Activated CD4-positive, alpha-beta T cell treated with anti-CD3 and anti-CD28 coated beads for 36 hours (primary cell): Measurements from ENCODE around the gene CHI3L1. TPM values are rescaled to one million over a fixed set of nuclear protein-coding genes. Genes with fewer than 3 reads are reported as not detected.

Source experiments
- ATAC-seq: fragments of 200-7000 bp; cut with Tn5 transposase; one replicate; pipeline ENCODE4 v1.10.0; 2021; ENCODE audit warnings: mild to moderate bottlenecking, moderate library complexity
- CTCF ChIA-PET: fragments of 350-600 bp; sonication (Branson Sonifier 250); formaldehyde crosslinking; loops from one replicate; lab custom pipeline; 2021; ENCODE audit warnings: antibody characterized with exemption; lab: Charles Lee
- POLR2A ChIA-PET: fragments of 350-600 bp; sonication (Branson Sonifier 250); formaldehyde crosslinking; loops from one replicate; lab custom pipeline; 2021; ENCODE audit warnings: antibody characterized with exemption, inconsistent platforms; lab: Charles Lee
- DNase-seq: peaks from one replicate; pipeline ENCODE4 v3.0.0-alpha.2; 2020
- H3K27ac Mint-ChIP-seq: one replicate; pipeline ENCODE4 v1.8.0; 2021; ENCODE audit warnings: mixed read lengths
- H3K27me3 Mint-ChIP-seq: one replicate; pipeline ENCODE4 v1.8.0; 2021; ENCODE audit warnings: mixed read lengths
- H3K36me3 Mint-ChIP-seq: one replicate; pipeline ENCODE4 v1.8.0; 2021; ENCODE audit warnings: low read depth, mixed read lengths
- H3K4me1 Mint-ChIP-seq: one replicate; pipeline ENCODE4 v1.8.0; 2021; ENCODE audit warnings: mixed read lengths
- H3K4me3 Mint-ChIP-seq: one replicate; pipeline ENCODE4 v1.8.0; 2021; ENCODE audit warnings: mild to moderate bottlenecking, moderate library complexity, mixed read lengths
- H3K9me3 Mint-ChIP-seq: one replicate; pipeline ENCODE4 v1.8.0; 2021; ENCODE audit warnings: low read depth, mixed read lengths
- intact Hi-C, 2 experiments: fragments of 100-400 bp; cut with DNase I in 1 of 2; cut with micrococcal nuclease in 1 of 2; formaldehyde crosslinking; loops; one replicate each; pipeline versions ENCODE4 v1.14.2 to v1.15.1; 2022 to 2024; cut with DNase I, micrococcal nuclease
- total RNA-seq, 2 experiments: library from RNA; stranded (reverse); gene quantifications; one replicate each; pipeline ENCODE4 v1.2.3, GENCODE V29; 2021

The CHI3L1 gene
- total RNA-seq, 2 experiments from 2014 or later = 0.09 to 0.18 TPM

- Mint-ChIP-seq H3K27ac (no peak overlapping the region), H3K36me3 (no peaks in the 10 kb centered on the region), H3K27me3 (peaks cover 5% of the 10 kb centered on the region), H3K4me3 (no peak overlapping the region), H3K9me3 (no peaks in the 10 kb centered on the region), H3K4me1 (peaks cover 5% of the 10 kb centered on the region)
- ChIA-PET CTCF (interaction anchor here (0.8 kb wide), 1 partner anchor 52 kb away, joined by 3 read pairs; no protein-coding TSS in a partner anchor), POLR2A (no interaction called here)
- peak; percentile 15 for DNase-seq
- intact Hi-C loops = no loop called here
- ATAC-seq = peak; percentile 65
Measured at GRCh38 chr1:203136409-203137042, 50.0 kb downstream of the CHI3L1 start.

DNA sequence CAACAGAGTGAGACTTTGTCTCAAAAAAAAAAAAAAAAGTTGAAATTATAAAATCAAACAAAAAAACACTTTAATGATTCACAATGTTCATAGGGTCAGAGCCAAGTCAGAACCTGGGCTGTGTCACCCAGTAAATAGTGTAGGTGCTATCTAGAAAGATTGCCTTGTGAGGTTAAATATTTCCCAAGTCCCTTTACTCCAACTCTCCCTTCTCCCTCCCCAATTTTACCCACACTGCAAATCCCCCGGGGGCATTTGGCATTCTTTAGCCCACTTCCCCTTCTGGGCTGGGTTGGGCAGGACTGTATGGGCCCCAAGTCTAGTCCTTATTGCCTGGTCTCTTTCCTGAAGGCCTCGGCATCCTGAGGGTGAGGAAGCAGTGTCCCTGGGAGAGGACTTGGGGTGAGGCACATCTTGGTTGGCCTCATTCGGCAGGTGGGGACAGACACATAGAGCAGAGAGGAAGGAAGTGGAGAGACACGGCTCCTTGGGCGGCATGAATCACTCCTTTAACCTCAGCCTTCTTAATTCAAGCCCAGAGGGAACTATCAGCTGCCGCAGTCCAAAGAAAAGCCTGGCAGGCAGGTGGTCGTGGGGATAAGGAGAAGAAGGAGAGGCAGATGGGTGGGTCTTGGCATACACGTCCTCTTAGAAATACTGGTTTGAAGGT lies 50.7 kb downstream of the CHI3L1 start:
- Mint-ChIP-seq H3K9me3 (no peaks in the 10 kb centered on the region), H3K4me1 (peaks cover 5% of the 10 kb centered on the region), H3K27me3 (peaks cover 5% of the 10 kb centered on the region), H3K4me3 (no peak overlapping the region), H3K27ac (no peak overlapping the region), H3K36me3 (no peaks in the 10 kb centered on the region)
- intact Hi-C loops = no loop called here
- POLR2A ChIA-PET = no interaction called here
- DNase-seq = peak; percentile 18
- ATAC-seq = peak; percentile 69
- CTCF ChIA-PET = interaction anchor here (0.8 kb wide), 1 partner anchor 52 kb away, joined by 3 read pairs; no protein-coding TSS in a partner anchor

DNA sequence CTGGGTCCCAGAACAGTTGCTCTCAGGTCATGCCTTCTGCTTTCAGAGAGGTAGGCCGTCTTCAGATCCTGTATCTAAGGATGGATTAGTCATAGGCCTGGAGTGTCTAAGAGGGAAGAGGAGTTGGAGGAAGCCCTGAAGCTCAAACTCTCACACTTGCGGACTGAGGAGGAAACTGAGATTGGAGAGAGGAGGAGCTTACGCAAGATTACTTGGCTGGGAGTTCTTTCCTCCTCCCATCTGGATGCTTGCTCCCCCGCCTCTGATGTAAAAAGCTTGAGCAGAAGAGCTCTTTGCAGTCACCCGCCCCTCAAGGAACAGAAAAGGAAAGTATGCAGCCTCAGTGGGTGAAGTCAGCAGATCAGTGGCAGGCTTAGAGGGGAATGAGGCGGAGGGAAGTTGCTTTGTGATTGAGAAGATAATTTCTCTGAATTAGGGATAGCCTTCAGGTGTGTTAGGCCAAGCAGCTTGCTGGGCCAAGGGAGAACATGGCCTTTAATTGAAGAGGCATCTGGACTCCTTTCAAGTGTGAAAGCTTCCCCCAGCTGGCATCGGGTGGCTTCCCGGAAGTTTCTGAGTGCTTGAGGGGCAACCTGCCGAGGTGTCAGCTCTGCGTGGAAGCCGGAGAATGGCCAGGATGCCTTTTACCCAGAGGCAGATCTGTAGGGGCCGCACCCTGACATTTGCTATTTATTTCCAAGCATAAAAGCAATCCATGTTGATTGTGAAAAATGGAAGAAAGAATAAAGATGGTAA lies 52.4 kb downstream of the CHI3L1 start:
- Mint-ChIP-seq H3K27me3 (peaks cover 11% of the 10 kb centered on the region), H3K4me3 (no peak overlapping the region), H3K36me3 (no peaks in the 10 kb centered on the region), H3K4me1 (peaks cover 5% of the 10 kb centered on the region), H3K9me3 (no peaks in the 10 kb centered on the region), H3K27ac (no peak overlapping the region)
- intact Hi-C loops = no loop called here
- ChIA-PET POLR2A (no interaction called here), CTCF (interaction anchor here (0.7 to 1.0 kb wide), 3 partner anchors 15 to 230 kb away, joined by 3 to 4 read pairs (median 3); no protein-coding TSS in a partner anchor)
- no peak for ATAC-seq
- DNase-seq = no peak

- ChIA-PET POLR2A (no interaction called here), CTCF (no interaction called here)
- ATAC-seq = no peak
- no peaks in the 10 kb centered on the region for H3K9me3 Mint-ChIP-seq
- H3K36me3 Mint-ChIP-seq = no peaks in the 10 kb centered on the region
- no peak overlapping the region for H3K27ac Mint-ChIP-seq
- intact Hi-C loops = no loop called here
- no peak for DNase-seq
- peaks cover 27% of the 10 kb centered on the region for H3K27me3 Mint-ChIP-seq
- no peak overlapping the region for H3K4me3 Mint-ChIP-seq
- peaks cover 14% of the 10 kb centered on the region for H3K4me1 Mint-ChIP-seq
Measured at GRCh38 chr1:203131548-203132200, 54.8 kb downstream of the CHI3L1 start.

DNA sequence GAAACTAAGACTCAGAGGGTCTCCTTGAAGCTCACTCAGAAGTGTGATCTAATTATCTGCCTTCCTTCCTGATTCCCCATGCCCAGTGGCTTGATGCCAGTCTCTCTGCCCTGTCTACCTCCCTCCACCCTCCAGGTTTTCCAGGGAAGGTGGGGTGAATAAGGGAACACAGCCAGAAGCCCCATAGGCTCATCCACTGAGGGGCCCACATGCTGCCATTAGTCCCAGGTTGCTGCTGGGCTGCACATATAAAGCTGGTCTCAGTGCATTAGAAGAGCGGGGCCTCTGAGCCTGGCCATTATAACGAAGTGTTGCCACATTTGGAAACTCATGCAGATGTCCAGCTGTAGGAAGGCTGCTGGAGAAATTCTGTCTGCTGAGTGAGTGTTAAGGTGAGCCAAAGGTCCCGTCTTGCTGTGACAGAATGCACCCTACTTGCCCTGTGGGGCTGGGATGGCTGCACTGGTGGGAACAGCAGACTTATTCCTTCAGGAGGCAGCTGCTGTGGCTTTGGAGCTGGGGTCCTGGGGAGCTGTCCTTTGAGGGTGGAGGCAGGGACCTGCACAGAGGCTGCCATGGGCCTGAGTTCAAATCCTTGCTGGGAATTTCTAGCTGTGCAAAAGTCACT lies 56.0 kb downstream of the CHI3L1 start:
- DNase-seq = no peak
- Mint-ChIP-seq H3K4me1 (peaks cover 9% of the 10 kb centered on the region), H3K27ac (no peak overlapping the region), H3K4me3 (no peak overlapping the region), H3K9me3 (no peaks in the 10 kb centered on the region), H3K27me3 (peaks cover 33% of the 10 kb centered on the region), H3K36me3 (no peaks in the 10 kb centered on the region)
- CTCF ChIA-PET = interaction anchor here (0.8 to 0.9 kb wide), 2 partner anchors 17 to 1665 kb away, joined by 3 to 4 read pairs; no protein-coding TSS in a partner anchor
- intact Hi-C loops = no loop called here
- POLR2A ChIA-PET = no interaction called here
- no peak for ATAC-seq

GRCh38 chr1:203129501-203130231 lies 56.8 kb downstream of the CHI3L1 start:
- no peak for DNase-seq
- POLR2A ChIA-PET = no interaction called here
- CTCF ChIA-PET = interaction anchor here (0.6 to 0.9 kb wide), 3 partner anchors 12 to 1664 kb away, joined by 3 to 4 read pairs (median 4); no protein-coding TSS in a partner anchor

More at GRCh38 chr1:203129501-203130231, 56.8 kb downstream of the CHI3L1 start:
- H3K4me1 Mint-ChIP-seq = peaks cover 9% of the 10 kb centered on the region
- peaks cover 40% of the 10 kb centered on the region for H3K27me3 Mint-ChIP-seq
- no peak overlapping the region for H3K27ac Mint-ChIP-seq
- intact Hi-C loops = no loop called here
- ATAC-seq = no peak
- H3K9me3 Mint-ChIP-seq = no peaks in the 10 kb centered on the region
- H3K36me3 Mint-ChIP-seq = no peaks in the 10 kb centered on the region
- no peak overlapping the region for H3K4me3 Mint-ChIP-seq

Other genes starting within 250 kb of the CHI3L1 start
- 10 to 100 TPM; 65.4 to 85.1 TPM for gene ADIPOR1, start 228.4 kb downstream of the CHI3L1 start, total RNA-seq
- 10 to 100 TPM; 15.4 to 19.0 TPM for gene CYB5R1, start 219.4 kb downstream of the CHI3L1 start, total RNA-seq
- 10 to 100 TPM; 68.6 to 71.0 TPM for gene TMEM183A, start 179.3 kb downstream of the CHI3L1 start, total RNA-seq
- gene PPFIA4, start 160.2 kb downstream of the CHI3L1 start, total RNA-seq = 10 to 100 TPM; 51.2 to 56.4 TPM
- not detected for gene MYOG, start 100.7 kb downstream of the CHI3L1 start, total RNA-seq
- not detected for gene ADORA1, start 59.0 kb downstream of the CHI3L1 start, total RNA-seq
- gene MYBPH, start 10.9 kb downstream of the CHI3L1 start, total RNA-seq = not detected
- gene CHIT1, start 43.0 kb upstream of the CHI3L1 start, total RNA-seq = under 1 TPM; 0.63 to 0.80 TPM
- gene BTG2, start 118.8 kb upstream of the CHI3L1 start, total RNA-seq = 100 to 1,000 TPM; 114 to 142 TPM
- under 1 TPM; 0.87 to 0.98 TPM for gene FMOD, start 164.4 kb upstream of the CHI3L1 start, total RNA-seq